Left ventricle myocardium superior (tissue), 1 donor: ENCODE data around the gene ING2. TPM values are rescaled to one million over a fixed set of nuclear protein-coding genes. Genes with fewer than 3 reads are reported as not detected.
"Not testable (repeated sequence)": the region's sequence is repeated elsewhere in the genome, so short reads cannot be mapped to it uniquely, and the experiment has no call there.

Experiments
- ATAC-seq: fragments of 200-7000 bp; cut with Tn5 transposase; one replicate; pipeline ENCODE4 v1.9.1; 2020; ENCODE audit warnings: mild to moderate bottlenecking, moderate library complexity
- DNase-seq: peaks from one replicate; pipeline ENCODE4 v3.0.0-alpha.2; 2020
- intact Hi-C: fragments of 100-400 bp; cut with micrococcal nuclease; formaldehyde crosslinking; loops from one replicate; pipeline ENCODE4 v1.11.0; 2022
- total RNA-seq: library from RNA; stranded (reverse); fragmentation: NEBNext Ultra II Directional; extraction: Animal tissue kit (Norgen Biotek cat#: 25700); gene quantifications from one replicate; pipeline ENCODE4 v1.2.1, GENCODE V29; 2021
- donor health status: DM: no; HTN: yes; CAD: no; lungs with severe emphysema.

ING2 gene
- total RNA-seq, 1 donor from 2014 or later: 6.3 TPM

- intact Hi-C loops: no loop called here
- no peak for ATAC-seq
Measured at GRCh38 chr4:183541010-183541751, 36.3 kb downstream of the ING2 start.

GRCh38 chr4:183541752-183542040, 36.8 kb downstream of the ING2 start:
- DNase-seq (no peak), ATAC-seq (no peak)

More at GRCh38 chr4:183541010-183541751, 36.3 kb downstream of the ING2 start:
- DNase-seq: no peak

GRCh38 chr4:183543435-183543834, 38.6 kb downstream of the ING2 start:
- DNase-seq (no peak), ATAC-seq (no peak)
- intact Hi-C loops: no loop called here

More at GRCh38 chr4:183541752-183542040, 36.8 kb downstream of the ING2 start:
- intact Hi-C loops: no loop called here

- intact Hi-C loops: no loop called here
- DNase-seq (no peak), ATAC-seq (no peak)
Measured at GRCh38 chr4:183544109-183544508, 39.3 kb downstream of the ING2 start.

GRCh38 chr4:183546376-183546775, 41.5 kb downstream of the ING2 start:
- DNase-seq: no peak
- ATAC-seq: no peak
- intact Hi-C loops: no loop called here

- DNase-seq: no peak
- intact Hi-C loops: no loop called here
- ATAC-seq: no peak
Measured at GRCh38 chr4:183548306-183548705, 43.4 kb downstream of the ING2 start.

- DNase-seq (no peak), ATAC-seq (no peak)
- intact Hi-C loops: no loop called here
Measured at GRCh38 chr4:183550345-183551093, 45.7 kb downstream of the ING2 start.

- intact Hi-C loops: no loop called here
- DNase-seq: no peak
- ATAC-seq: no peak
Measured at GRCh38 chr4:183552274-183553146, 47.7 kb downstream of the ING2 start.

- intact Hi-C loops, ATAC-seq, DNase-seq: not testable (repeated sequence)
Measured at GRCh38 chr4:183553147-183553478, 48.3 kb downstream of the ING2 start.

GRCh38 chr4:183553601-183554345, 48.9 kb downstream of the ING2 start:
- ATAC-seq (no peak), DNase-seq (no peak)
- intact Hi-C loops: no loop called here

GRCh38 chr4:183554346-183554686, 49.5 kb downstream of the ING2 start:
- intact Hi-C loops: no loop called here
- ATAC-seq (no peak), DNase-seq (no peak)

GRCh38 chr4:183554878-183555585, 50.2 kb downstream of the ING2 start:
- ATAC-seq: no peak
- intact Hi-C loops: no loop called here

GRCh38 chr4:183556947-183557346, 52.1 kb downstream of the ING2 start:
- intact Hi-C loops: no loop called here
- DNase-seq: no peak
- no peak for ATAC-seq

More at GRCh38 chr4:183554878-183555585, 50.2 kb downstream of the ING2 start:
- no peak for DNase-seq

GRCh38 chr4:183557611-183558010, 52.8 kb downstream of the ING2 start:
- intact Hi-C loops: no loop called here
- no peak for ATAC-seq

GRCh38 chr4:183558873-183559272, 54.0 kb downstream of the ING2 start:
- intact Hi-C loops: no loop called here
- DNase-seq (no peak), ATAC-seq (no peak)

More at GRCh38 chr4:183557611-183558010, 52.8 kb downstream of the ING2 start:
- no peak for DNase-seq

GRCh38 chr4:183561905-183562304, 57.0 kb downstream of the ING2 start:
- intact Hi-C loops: no loop called here
- no peak for ATAC-seq
- DNase-seq: no peak
